ENCODE results near the gene UST. TPM values are rescaled to one million over a fixed set of nuclear protein-coding genes. Genes with fewer than 3 reads are reported as not detected.
"Not testable (repeated sequence)": the region's sequence is repeated elsewhere in the genome, so short reads cannot be mapped to it uniquely, and the experiment has no call there.

Gene UST
- polyA plus RNA-seq, 1 experiment = 21.4 TPM

DNA sequence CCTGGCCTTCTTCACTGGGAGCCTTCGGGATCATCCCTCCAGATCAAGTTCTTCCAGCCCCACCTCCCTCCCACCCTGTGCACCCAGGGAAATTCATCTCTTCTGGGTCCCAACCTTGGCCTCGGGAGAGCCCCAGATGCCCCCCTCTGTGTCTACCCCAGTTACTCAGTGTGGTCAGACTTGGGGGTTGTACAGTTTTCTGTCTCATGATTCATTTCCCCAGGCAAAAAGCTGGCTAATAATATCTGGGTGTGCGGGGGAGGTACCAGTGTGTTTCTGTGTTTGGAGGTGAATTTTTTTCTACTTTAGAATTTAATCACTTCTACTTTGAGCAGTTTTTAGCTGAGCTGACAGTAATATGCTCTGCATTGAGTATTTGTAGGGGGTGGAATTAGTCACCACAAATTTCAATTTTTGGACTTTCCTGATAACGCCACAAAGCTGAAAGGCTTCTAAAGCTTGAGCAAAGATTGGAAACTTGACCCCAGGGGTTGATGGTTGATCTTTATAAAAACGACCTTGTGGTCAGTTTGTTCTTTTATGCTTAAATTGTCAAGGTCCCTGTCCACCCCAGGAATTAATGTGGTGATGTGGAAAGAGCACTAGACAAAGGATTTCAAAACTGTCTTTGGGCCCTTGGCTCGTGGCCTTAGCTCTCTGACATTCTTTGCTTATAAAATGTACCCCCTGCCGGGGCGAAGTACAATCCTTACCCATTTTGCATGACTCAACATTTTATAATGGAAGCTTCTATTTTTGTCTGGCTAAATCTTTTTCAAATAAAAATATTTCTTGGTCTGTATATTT, 286.0 kb downstream of the UST start:
- POLR2A ChIA-PET = interaction anchor here (1.0 to 2.8 kb wide), 7 partner anchors 13 to 285 kb away, joined by 3 to 12 read pairs (median 6); partner anchors contain the start of gene TAB2
- H3K9me3 ChIP-seq (ENCODE audit: control insufficient read depth, insufficient read depth, low read length) = no peaks in the 10 kb centered on the region
- TF ChIP-seq, protein P1, sequence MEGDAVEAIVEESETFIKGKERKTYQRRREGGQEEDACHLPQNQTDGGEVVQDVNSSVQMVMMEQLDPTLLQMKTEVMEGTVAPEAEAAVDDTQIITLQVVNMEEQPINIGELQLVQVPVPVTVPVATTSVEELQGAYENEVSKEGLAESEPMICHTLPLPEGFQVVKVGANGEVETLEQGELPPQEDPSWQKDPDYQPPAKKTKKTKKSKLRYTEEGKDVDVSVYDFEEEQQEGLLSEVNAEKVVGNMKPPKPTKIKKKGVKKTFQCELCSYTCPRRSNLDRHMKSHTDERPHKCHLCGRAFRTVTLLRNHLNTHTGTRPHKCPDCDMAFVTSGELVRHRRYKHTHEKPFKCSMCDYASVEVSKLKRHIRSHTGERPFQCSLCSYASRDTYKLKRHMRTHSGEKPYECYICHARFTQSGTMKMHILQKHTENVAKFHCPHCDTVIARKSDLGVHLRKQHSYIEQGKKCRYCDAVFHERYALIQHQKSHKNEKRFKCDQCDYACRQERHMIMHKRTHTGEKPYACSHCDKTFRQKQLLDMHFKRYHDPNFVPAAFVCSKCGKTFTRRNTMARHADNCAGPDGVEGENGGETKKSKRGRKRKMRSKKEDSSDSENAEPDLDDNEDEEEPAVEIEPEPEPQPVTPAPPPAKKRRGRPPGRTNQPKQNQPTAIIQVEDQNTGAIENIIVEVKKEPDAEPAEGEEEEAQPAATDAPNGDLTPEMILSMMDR (IDR thresholded peaks at IDR 0.05; ENCODE audit: low read depth, low read length) = no peak

DNA sequence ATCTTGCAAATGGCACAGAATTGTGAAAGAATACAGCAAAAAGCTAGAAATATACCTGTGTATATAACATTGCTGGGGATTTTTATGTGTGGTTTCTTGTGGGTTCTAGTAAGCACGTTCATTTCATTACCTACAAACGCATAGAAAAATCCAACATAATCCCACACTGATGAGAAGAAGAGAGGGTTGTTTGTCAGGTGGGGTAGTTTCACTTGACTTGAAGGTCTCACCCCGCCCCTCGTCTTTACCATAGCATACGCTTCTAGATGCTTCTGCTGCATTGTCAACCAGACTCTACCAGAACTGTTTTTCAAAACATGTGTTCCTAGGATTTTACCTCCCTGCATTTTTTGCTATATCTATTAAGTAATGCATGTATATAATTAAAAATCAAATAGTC, 286.6 kb downstream of the UST start:
- no peak overlapping the region for H3K4me3 ChIP-seq (ENCODE audit: low read depth, low read length)
- POLR2A ChIA-PET = interaction anchor here (1.0 to 2.8 kb wide), 6 partner anchors 12 to 284 kb away, joined by 3 to 12 read pairs (median 6); partner anchors contain the start of gene TAB2
- CTCF ChIA-PET = interaction anchor here (0.9 to 10.9 kb wide), 4 partner anchors 47 to 484 kb away, joined by 3 to 132 read pairs (median 66); no protein-coding TSS in a partner anchor
- H3K27me3 ChIP-seq (ENCODE audit: control insufficient read depth, insufficient read depth, low read length) = no peaks in the 10 kb centered on the region
- no peaks in the 10 kb centered on the region for H3K9me3 ChIP-seq (ENCODE audit: control insufficient read depth, insufficient read depth, low read length)
- H3K27ac ChIP-seq (ENCODE audit: low read depth, low read length) = peak overlapping the region; percentile 58
- TF ChIP-seq, protein P1 (IDR thresholded peaks at IDR 0.05; ENCODE audit: low read depth, low read length) = no peak
- DNase-seq (ENCODE audit: low read depth, low spot score) = no peak

More for the DNA sequence above, 286.0 kb downstream of the UST start:
- H3K27ac ChIP-seq (ENCODE audit: low read depth, low read length) = peak overlapping the region; percentile 93
- peak; percentile 45 for DNase-seq (ENCODE audit: low read depth, low spot score)
- H3K4me3 ChIP-seq (ENCODE audit: low read depth, low read length) = no peak overlapping the region
- CTCF ChIA-PET = interaction anchor here (0.8 to 10.9 kb wide), 6 partner anchors 47 to 484 kb away, joined by 3 to 132 read pairs (median 6); no protein-coding TSS in a partner anchor
- H3K27me3 ChIP-seq (ENCODE audit: control insufficient read depth, insufficient read depth, low read length) = no peaks in the 10 kb centered on the region

DNA sequence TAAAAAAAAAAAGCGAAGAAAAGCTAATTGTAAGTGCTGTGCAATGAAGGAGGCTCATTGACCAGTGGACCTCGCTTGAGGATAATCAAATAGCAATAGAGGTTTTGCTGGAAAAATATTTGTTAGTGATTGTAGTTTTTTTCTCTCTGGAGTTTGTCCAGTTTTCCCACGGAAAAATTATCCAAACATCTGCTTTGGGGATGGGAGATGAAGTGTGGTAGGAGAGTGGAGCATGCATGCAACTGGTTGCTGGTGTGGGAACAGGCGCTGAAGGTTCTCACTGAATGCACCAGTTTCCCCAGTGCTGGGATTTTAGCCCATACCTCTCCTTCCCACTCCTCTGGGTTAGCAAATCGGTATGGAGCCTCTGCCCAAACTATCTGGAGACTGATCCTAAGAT, 288.9 kb downstream of the UST start:
- CTCF ChIA-PET = interaction anchor here (1.0 to 1.7 kb wide), 2 partner anchors 9 to 458 kb away, joined by 4 to 5 read pairs; no protein-coding TSS in a partner anchor
- Histone ChIP-seq H3K27ac (ENCODE audit: low read depth, low read length) (no peak overlapping the region), H3K9me3 (ENCODE audit: control insufficient read depth, insufficient read depth, low read length) (no peaks in the 10 kb centered on the region), H3K27me3 (ENCODE audit: control insufficient read depth, insufficient read depth, low read length) (no peaks in the 10 kb centered on the region), H3K4me3 (ENCODE audit: low read depth, low read length) (no peak overlapping the region)
- POLR2A ChIA-PET = no interaction called here
- DNase-seq (ENCODE audit: low read depth, low spot score) = no peak
- TF ChIP-seq, protein P1 (IDR thresholded peaks at IDR 0.05; ENCODE audit: low read depth, low read length) = no peak

GRCh38 chr6:149037051-149037671, 290.3 kb downstream of the UST start:
- Histone ChIP-seq H3K9me3 (ENCODE audit: control insufficient read depth, insufficient read depth, low read length) (no peaks in the 10 kb centered on the region), H3K4me3 (ENCODE audit: low read depth, low read length) (peak overlapping the region; percentile 31), H3K27ac (ENCODE audit: low read depth, low read length) (peak overlapping the region; percentile 99), H3K27me3 (ENCODE audit: control insufficient read depth, insufficient read depth, low read length) (no peaks in the 10 kb centered on the region)
- POLR2A ChIA-PET = interaction anchor here (0.6 to 1.4 kb wide), 3 partner anchors 23 to 40 kb away, joined by 3 to 6 read pairs (median 3); no protein-coding TSS in a partner anchor
- DNase-seq (ENCODE audit: low read depth, low spot score) = peak; percentile 81
- CTCF ChIA-PET = interaction anchor here (1.7 kb wide), 1 partner anchor 459 kb away, joined by 5 read pairs; no protein-coding TSS in a partner anchor
- TF ChIP-seq, protein P1 (IDR thresholded peaks at IDR 0.05; ENCODE audit: low read depth, low read length) = no peak

- H3K27me3 ChIP-seq (ENCODE audit: control insufficient read depth, insufficient read depth, low read length); H3K9me3 ChIP-seq (ENCODE audit: control insufficient read depth, insufficient read depth, low read length); H3K27ac ChIP-seq (ENCODE audit: low read depth, low read length); DNase-seq (ENCODE audit: low read depth, low spot score); H3K4me3 ChIP-seq (ENCODE audit: low read depth, low read length); POLR2A ChIA-PET: not testable (repeated sequence)
- CTCF ChIA-PET = interaction anchor here (1.4 kb wide), 1 partner anchor 10 kb away, joined by 4 read pairs; no protein-coding TSS in a partner anchor
These were observed 292.2 kb downstream of the UST start for GRCh38 chr6:149039025-149039424.

Data from AG04450 (cell line).